Brain microvascular endothelial cell (primary cell): Measurements from ENCODE around the gene CSPG4.

Experiments
- DNase-seq: peaks from one replicate; pipeline ENCODE4 v3.0.0-alpha.2; 2020
- H3K27ac ChIP-seq: fragments of 250-450 bp; sonication (Bioruptor Pico); 2 replicates; pipeline ENCODE4 v1.5.1; 2020; ENCODE audit warnings: mild to moderate bottlenecking, moderate library complexity
- H3K27me3 ChIP-seq: fragments of 250-450 bp; sonication (Bioruptor Pico); replicated peaks from 2 replicates; pipeline ENCODE4 v1.5.1; 2020; ENCODE audit warnings: mild to moderate bottlenecking
- H3K36me3 ChIP-seq: fragments of 250-450 bp; sonication (Bioruptor Pico); replicated peaks from 2 replicates; pipeline ENCODE4 v1.5.1; 2020; ENCODE audit warnings: mild to moderate bottlenecking
- H3K4me3 ChIP-seq: 2 replicates; pipeline ENCODE4 v1.5.1; 2011; ENCODE audit warnings: low read depth, mild to moderate bottlenecking, control low read depth, low read length, moderate library complexity
- in situ Hi-C: cut with HindIII; loops from 2 replicates; pipeline ENCODE4 v1.10.0; 2017; ENCODE audit warnings: low sequenced_read_pairs, low pct_ligation_motif_present
- TF ChIP-seq, protein P1 (sequence below): IDR thresholded peaks from 2 replicates; pipeline ENCODE4 v1.5.1; 2011; ENCODE audit warnings: low read depth, mild to moderate bottlenecking, moderate library complexity, low read length, control low read depth, inconsistent platforms; ENCODE audit errors: missing control alignments

CSPG4 gene

GRCh38 chr15:75675579-75676404, 36.9 kb downstream of the CSPG4 start:
- Histone ChIP-seq H3K27me3 (no peaks in the 10 kb centered on the region), H3K4me3 (no peak overlapping the region), H3K36me3 (peaks cover 12% of the 10 kb centered on the region), H3K27ac (no peak overlapping the region)
- DNase-seq, result no peak
- TF ChIP-seq, protein P1, sequence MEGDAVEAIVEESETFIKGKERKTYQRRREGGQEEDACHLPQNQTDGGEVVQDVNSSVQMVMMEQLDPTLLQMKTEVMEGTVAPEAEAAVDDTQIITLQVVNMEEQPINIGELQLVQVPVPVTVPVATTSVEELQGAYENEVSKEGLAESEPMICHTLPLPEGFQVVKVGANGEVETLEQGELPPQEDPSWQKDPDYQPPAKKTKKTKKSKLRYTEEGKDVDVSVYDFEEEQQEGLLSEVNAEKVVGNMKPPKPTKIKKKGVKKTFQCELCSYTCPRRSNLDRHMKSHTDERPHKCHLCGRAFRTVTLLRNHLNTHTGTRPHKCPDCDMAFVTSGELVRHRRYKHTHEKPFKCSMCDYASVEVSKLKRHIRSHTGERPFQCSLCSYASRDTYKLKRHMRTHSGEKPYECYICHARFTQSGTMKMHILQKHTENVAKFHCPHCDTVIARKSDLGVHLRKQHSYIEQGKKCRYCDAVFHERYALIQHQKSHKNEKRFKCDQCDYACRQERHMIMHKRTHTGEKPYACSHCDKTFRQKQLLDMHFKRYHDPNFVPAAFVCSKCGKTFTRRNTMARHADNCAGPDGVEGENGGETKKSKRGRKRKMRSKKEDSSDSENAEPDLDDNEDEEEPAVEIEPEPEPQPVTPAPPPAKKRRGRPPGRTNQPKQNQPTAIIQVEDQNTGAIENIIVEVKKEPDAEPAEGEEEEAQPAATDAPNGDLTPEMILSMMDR, result no peak
- in situ Hi-C loops, result no loop called here

GRCh38 chr15:75674366-75674765, 38.3 kb downstream of the CSPG4 start:
- TF ChIP-seq, protein P1, result no peak
- no peaks in the 10 kb centered on the region for H3K27me3 ChIP-seq
- in situ Hi-C loops, result no loop called here
- DNase-seq, result no peak
- H3K4me3 ChIP-seq, result no peak overlapping the region
- H3K27ac ChIP-seq, result no peak overlapping the region
- H3K36me3 ChIP-seq, result peaks cover 11% of the 10 kb centered on the region

DNA sequence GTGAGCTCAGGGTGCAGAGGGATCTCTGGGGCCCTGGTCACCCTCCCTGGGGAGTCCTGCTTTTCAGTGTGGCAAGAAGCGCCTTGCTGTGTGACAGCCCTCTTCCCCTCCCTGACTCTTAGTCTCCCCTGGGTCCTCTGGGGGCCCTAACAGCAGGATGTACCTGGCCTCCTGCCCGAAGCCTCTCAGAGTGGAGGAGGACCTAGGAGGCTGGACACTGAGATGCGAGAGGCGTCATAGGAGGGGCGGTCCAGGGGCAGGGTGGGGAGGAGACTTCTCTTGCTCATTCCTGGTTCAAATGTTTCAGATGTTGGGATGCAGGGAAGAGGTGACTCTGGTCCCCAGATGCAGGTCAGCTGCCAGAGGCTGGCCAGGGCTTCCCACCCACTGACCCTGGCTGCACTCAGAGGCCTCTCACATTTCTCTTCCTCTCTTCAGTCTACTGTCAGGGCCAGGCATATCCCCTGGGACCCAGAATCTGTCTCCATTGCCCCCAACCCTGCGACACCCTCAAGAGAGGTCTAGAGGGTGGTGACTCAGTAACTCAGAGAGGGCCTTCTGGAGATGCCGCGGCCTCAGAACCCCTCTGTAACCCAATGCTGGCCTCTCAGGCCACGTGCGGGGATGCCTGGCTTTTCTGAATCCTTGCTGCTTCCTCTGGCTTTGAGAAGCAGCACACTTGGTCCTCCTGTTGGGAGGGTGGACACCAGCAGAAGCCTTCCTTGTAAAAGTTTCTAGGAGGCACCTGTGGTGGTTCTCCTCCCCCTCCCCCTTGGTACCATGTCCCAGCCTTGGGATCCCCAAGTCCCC, 39.0 kb downstream of the CSPG4 start:
- TF ChIP-seq, protein P1, result no peak
- Histone ChIP-seq H3K27ac (peak overlapping the region; percentile 99), H3K4me3 (no peak overlapping the region), H3K27me3 (no peaks in the 10 kb centered on the region), H3K36me3 (peaks cover 11% of the 10 kb centered on the region)
- in situ Hi-C loops, result no loop called here
- peak; percentile 83 for DNase-seq

GRCh38 chr15:75672646-75673425, 39.8 kb downstream of the CSPG4 start:
- Histone ChIP-seq H3K36me3 (peaks cover 11% of the 10 kb centered on the region), H3K27ac (peak overlapping the region; percentile 99), H3K4me3 (no peak overlapping the region), H3K27me3 (no peaks in the 10 kb centered on the region)
- in situ Hi-C loops, result no loop called here
- TF ChIP-seq, protein P1, result no peak
- DNase-seq, result peak; percentile 91

GRCh38 chr15:75671730-75672602, 40.7 kb downstream of the CSPG4 start:
- peaks cover 10% of the 10 kb centered on the region for H3K36me3 ChIP-seq
- no peak for DNase-seq
- H3K4me3 ChIP-seq, result no peak overlapping the region
- peak overlapping the region; percentile 99 for H3K27ac ChIP-seq
- TF ChIP-seq, protein P1, result no peak
- no peaks in the 10 kb centered on the region for H3K27me3 ChIP-seq
- in situ Hi-C loops, result no loop called here
